NCI-H2171 (cell line): ENCODE measurements around the gene MAP7.

Experiments
- DNase-seq: peaks from one replicate; lab custom pipeline; 2025; lab: John Stamatoyannopoulos, UW

The MAP7 gene

GRCh38 chr6:136304410-136304809 lies 245.8 kb downstream of the MAP7 start:
- DNase-seq: no peak

- no peak for DNase-seq
These were observed 246.7 kb downstream of the MAP7 start for GRCh38 chr6:136303516-136303915.

- DNase-seq: no peak
These were observed 255.6 kb downstream of the MAP7 start for GRCh38 chr6:136294621-136295020.
